WTC11 (cell line): ENCODE data around the gene EMILIN3. TPM values are rescaled to one million over a fixed set of nuclear protein-coding genes. Genes with fewer than 3 reads are reported as not detected.

Experiments
- ATAC-seq: fragments of 200-7000 bp; cut with Tn5 transposase; 2 replicates; pipeline ENCODE4 v1.10.0; 2021; ENCODE audit warnings: mild to moderate bottlenecking, moderate library complexity
- CTCF ChIA-PET: fragments of 300-600 bp; sonication (Branson Sonifier 250); formaldehyde crosslinking; loops from one replicate; lab custom pipeline; 2021; ENCODE audit warnings: antibody characterized with exemption; lab: Charles Lee
- POLR2A ChIA-PET: fragments of 350-600 bp; sonication (Branson Sonifier 250); formaldehyde crosslinking; loops from one replicate; lab custom pipeline; 2021; ENCODE audit warnings: antibody characterized with exemption; lab: Charles Lee
- DNase-seq: peaks from one replicate; pipeline ENCODE4 v3.0.0; 2021; ENCODE audit warnings: low spot score
- H3K27ac Mint-ChIP-seq: 2 replicates; pipeline ENCODE4 v1.8.0; 2021; ENCODE audit warnings: mixed read lengths
- H3K27me3 Mint-ChIP-seq: 2 replicates; pipeline ENCODE4 v1.8.0; 2021; ENCODE audit warnings: low read depth, mild to moderate bottlenecking, moderate library complexity, mixed read lengths
- H3K36me3 Mint-ChIP-seq: 2 replicates; pipeline ENCODE4 v1.8.0; 2021; ENCODE audit warnings: mixed read lengths
- H3K4me1 Mint-ChIP-seq: 2 replicates; pipeline ENCODE4 v1.8.0; 2022; ENCODE audit warnings: mixed read lengths
- H3K4me3 Mint-ChIP-seq: 2 replicates; pipeline ENCODE4 v1.8.0; 2021; ENCODE audit warnings: mild to moderate bottlenecking, moderate library complexity, mixed read lengths
- H3K9me3 Mint-ChIP-seq: 2 replicates; pipeline ENCODE4 v1.8.0; 2021; ENCODE audit warnings: mixed read lengths
- ATF1 ChIP-seq: sonication (generic); formaldehyde crosslinking; IDR thresholded peaks from 2 replicates; pipeline ENCODE4 v1.8.1; 2023; ENCODE audit warnings: mild to moderate bottlenecking, moderate library complexity, missing genetic modification reagents
- ESRRA ChIP-seq: sonication (generic); formaldehyde crosslinking; IDR thresholded peaks from 2 replicates; pipeline ENCODE4 v1.8.1; 2022; ENCODE audit warnings: mild to moderate bottlenecking, missing genetic modification reagents, borderline replicate concordance
- FOXJ3 ChIP-seq: sonication (generic); formaldehyde crosslinking; IDR thresholded peaks from 2 replicates; pipeline ENCODE4 v1.9.0; 2021; ENCODE audit warnings: missing genetic modification reagents, mild to moderate bottlenecking, borderline replicate concordance
- GABPB1 ChIP-seq: sonication (generic); formaldehyde crosslinking; IDR thresholded peaks from 2 replicates; pipeline ENCODE4 v1.8.1; 2023; ENCODE audit warnings: mild to moderate bottlenecking, missing genetic modification reagents
- JAZF1 ChIP-seq: fragments of 250-450 bp; sonication (Bioruptor Pico); IDR thresholded peaks from 2 replicates; pipeline ENCODE4 v1.9.0; 2021; ENCODE audit warnings: moderate library complexity, mild to moderate bottlenecking, inconsistent platforms
- NR3C1 ChIP-seq: sonication (generic); formaldehyde crosslinking; conservative IDR thresholded peaks from 2 replicates; pipeline ENCODE4 v1.8.1; 2023; ENCODE audit warnings: low read depth, mild to moderate bottlenecking, missing genetic modification reagents
- TEAD4 ChIP-seq: sonication (generic); formaldehyde crosslinking; IDR thresholded peaks from 2 replicates; pipeline ENCODE4 v1.8.0; 2022; ENCODE audit warnings: mild to moderate bottlenecking, missing genetic modification reagents
- ZNF219 ChIP-seq: sonication (generic); formaldehyde crosslinking; IDR thresholded peaks from 2 replicates; pipeline ENCODE4 v1.8.0; 2023; ENCODE audit warnings: missing genetic modification reagents, mild to moderate bottlenecking, borderline replicate concordance
- ZNF423 ChIP-seq: fragments of 250-450 bp; sonication (Bioruptor Pico); IDR thresholded peaks from 2 replicates; pipeline ENCODE4 v2.1.2; 2022; ENCODE audit warnings: mild to moderate bottlenecking, moderate library complexity
- total RNA-seq: library from RNA; stranded (reverse); gene quantifications from 3 replicates; pipeline ENCODE4 v1.2.3, GENCODE V29; 2021
- TF ChIP-seq, protein P1 (sequence below): sonication (generic); formaldehyde crosslinking; IDR thresholded peaks from 2 replicates; pipeline ENCODE4 v1.8.0; 2022; ENCODE audit warnings: mild to moderate bottlenecking, missing genetic modification reagents
- TF ChIP-seq, protein P2 (sequence below): fragments of 250-450 bp; sonication (Bioruptor Pico); conservative IDR thresholded peaks from 2 replicates; pipeline ENCODE4 v1.9.0; 2021; ENCODE audit warnings: mild to moderate bottlenecking
- TF ChIP-seq, protein P3 (sequence below): fragments of 250-450 bp; sonication (Bioruptor Pico); IDR thresholded peaks from 2 replicates; pipeline ENCODE4 v2.1.2; 2022; ENCODE audit warnings: mild to moderate bottlenecking, moderate library complexity
- TF ChIP-seq, protein P4 (sequence below): sonication (generic); formaldehyde crosslinking; IDR thresholded peaks from 2 replicates; pipeline ENCODE4 v1.8.0; 2022; ENCODE audit warnings: missing genetic modification reagents
- TF ChIP-seq, protein P5 (sequence below): sonication (generic); formaldehyde crosslinking; conservative IDR thresholded peaks from 2 replicates; pipeline ENCODE4 v1.8.1; 2023; ENCODE audit warnings: mild to moderate bottlenecking, low read depth, missing genetic modification reagents, moderate library complexity
- TF ChIP-seq, protein P6 (sequence below): sonication (generic); formaldehyde crosslinking; IDR thresholded peaks from 2 replicates; pipeline ENCODE4 v1.8.1; 2022; ENCODE audit warnings: mild to moderate bottlenecking, moderate library complexity, missing genetic modification reagents

EMILIN3 gene
- total RNA-seq, 1 experiment from 2014 or later, result 5.5 TPM

DNA sequence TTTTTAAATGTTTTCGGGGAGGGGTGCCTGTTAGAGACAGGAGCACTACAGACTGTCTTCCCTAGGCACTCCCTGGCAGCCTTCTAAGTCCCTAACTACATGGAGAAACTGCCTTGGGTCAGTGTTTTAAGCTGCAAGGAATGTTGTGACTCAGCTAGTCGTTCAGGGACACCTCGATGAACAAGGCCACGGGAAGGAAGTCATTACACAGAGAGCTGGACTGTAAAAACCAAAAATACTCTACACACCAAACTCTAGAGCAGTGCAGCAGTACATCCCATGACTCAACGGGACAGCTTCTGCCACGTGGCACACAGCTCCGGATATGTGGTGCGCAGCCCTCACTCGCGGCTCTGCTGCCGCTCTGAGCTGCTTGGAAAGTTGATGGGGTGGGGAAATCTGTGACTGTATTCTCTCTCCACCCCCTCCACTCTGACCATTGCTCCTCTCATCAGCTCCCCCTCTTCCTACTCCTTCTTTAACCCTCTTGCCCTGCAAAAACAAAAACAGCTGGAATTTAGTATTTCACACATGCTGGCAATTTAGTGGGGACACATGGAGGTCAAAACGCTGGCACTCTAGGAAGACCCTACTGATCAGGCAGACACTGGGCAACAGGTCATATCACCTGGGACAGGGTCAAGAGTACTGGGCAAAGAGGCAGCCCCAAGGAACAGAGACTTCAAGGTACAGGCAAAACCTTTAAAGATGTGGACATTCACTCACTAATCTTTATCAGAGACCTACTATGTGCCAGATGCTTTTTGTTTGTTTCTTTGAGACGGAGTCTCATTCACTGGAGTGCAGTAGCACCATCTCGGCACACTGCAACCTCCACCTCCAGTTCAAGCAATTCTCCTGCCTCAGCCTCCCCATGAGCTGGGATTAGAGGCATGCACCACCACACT lies 36.9 kb downstream of the EMILIN3 start:
- Mint-ChIP-seq H3K9me3 (no peaks in the 10 kb centered on the region), H3K27ac (no peak overlapping the region), H3K36me3 (no peaks in the 10 kb centered on the region), H3K4me3 (no peak overlapping the region)
- DNase-seq (no peak), ATAC-seq (no peak)
- CTCF ChIA-PET, result interaction anchor here (1.1 to 1.2 kb wide), 2 partner anchors 11 to 157 kb away, joined by 3 to 4 read pairs; partner anchors contain the start of gene LPIN3
- TF ChIP-seq, protein P1, sequence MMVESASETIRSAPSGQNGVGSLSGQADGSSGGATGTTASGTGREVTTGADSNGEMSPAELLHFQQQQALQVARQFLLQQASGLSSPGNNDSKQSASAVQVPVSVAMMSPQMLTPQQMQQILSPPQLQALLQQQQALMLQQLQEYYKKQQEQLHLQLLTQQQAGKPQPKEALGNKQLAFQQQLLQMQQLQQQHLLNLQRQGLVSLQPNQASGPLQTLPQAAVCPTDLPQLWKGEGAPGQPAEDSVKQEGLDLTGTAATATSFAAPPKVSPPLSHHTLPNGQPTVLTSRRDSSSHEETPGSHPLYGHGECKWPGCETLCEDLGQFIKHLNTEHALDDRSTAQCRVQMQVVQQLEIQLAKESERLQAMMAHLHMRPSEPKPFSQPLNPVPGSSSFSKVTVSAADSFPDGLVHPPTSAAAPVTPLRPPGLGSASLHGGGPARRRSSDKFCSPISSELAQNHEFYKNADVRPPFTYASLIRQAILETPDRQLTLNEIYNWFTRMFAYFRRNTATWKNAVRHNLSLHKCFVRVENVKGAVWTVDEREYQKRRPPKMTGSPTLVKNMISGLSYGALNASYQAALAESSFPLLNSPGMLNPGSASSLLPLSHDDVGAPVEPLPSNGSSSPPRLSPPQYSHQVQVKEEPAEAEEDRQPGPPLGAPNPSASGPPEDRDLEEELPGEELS (CRISPR knock-in tag), result no peak
- TF ChIP-seq ZNF219 (CRISPR knock-in tag), result no peak
- no peak for TF ChIP-seq FOXJ3
- 0 out of 2 replicates have a peak, but pooled peaks have one; percentile 34 for TF ChIP-seq GABPB1 (CRISPR knock-in tag)
- TF ChIP-seq TEAD4 (CRISPR knock-in tag), result no peak
- TF ChIP-seq ZNF423 (CRISPR knock-in tag), result no peak
- TF ChIP-seq, all 79 proteins: peak for 1
- POLR2A ChIA-PET, result no interaction called here
- Mint-ChIP-seq H3K27me3 (no peaks in the 10 kb centered on the region), H3K4me1 (no peaks in the 10 kb centered on the region)

DNA sequence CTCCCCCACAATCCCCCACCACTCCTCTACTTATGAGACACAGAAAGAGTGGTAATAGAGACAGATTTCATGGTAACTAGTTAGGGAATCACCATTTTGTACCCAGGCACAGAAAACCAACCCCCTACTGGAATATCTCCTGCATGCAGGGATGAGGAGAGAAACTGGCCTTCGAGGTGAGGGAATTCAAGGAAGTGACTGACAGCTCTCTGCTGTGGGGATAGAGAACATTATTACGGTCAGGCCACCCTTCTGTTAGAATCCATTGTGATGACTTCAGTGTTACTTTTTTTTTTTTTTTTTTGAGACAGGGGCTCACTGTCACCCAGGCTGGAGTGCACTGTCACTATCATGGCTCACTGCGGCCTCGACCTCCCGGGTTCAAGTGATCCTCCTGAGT lies 39.4 kb downstream of the EMILIN3 start:
- CTCF ChIA-PET, result interaction anchor here (1.2 to 1.8 kb wide), 4 partner anchors 9 to 154 kb away, joined by 4 to 6 read pairs (median 4); partner anchors contain the start of genes LPIN3 and ZHX3
- Mint-ChIP-seq H3K27me3 (no peaks in the 10 kb centered on the region), H3K4me1 (no peaks in the 10 kb centered on the region), H3K27ac (no peak overlapping the region), H3K9me3 (no peaks in the 10 kb centered on the region), H3K4me3 (no peak overlapping the region), H3K36me3 (no peaks in the 10 kb centered on the region)
- DNase-seq (no peak), ATAC-seq (no peak)
- POLR2A ChIA-PET, result interaction anchor here (0.6 to 0.7 kb wide), 3 partner anchors 10 to 1433 kb away, joined by 3 to 6 read pairs (median 5); no protein-coding TSS in a partner anchor
- no peak for TF ChIP-seq ATF1
- TF ChIP-seq, protein P2, sequence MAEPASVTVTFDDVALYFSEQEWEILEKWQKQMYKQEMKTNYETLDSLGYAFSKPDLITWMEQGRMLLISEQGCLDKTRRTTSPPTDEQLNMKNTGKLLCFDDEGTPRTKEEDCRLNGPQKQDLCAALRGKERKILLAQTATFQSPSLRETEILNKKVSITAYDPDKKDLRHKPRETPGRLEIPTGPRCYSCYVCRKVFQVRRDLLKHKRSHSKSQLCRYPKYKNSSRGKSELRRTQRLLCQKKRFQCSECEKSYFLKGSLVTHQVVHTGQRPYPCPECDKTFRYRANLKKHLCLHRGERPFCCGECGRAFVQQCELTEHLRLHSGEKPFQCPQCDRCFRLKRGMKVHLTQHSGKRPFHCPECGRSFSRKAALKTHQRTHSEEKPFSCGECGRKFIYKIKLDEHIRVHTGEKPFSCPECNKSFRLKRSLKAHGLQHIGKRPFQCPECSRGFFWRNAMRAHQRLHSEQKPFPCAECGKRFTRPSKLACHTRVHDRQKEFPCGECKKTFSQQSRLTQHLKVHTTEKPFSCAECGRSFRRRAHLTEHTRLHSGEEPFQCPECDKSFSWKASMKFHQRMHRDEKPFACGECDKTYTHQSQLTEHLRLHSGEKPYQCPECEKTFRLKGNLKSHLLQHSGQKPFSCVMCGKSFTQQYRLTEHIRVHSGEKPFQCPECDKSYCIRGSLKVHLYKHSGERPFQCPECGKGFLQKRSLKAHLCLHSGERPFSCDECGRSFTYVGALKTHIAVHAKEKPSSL, result no peak
- TF ChIP-seq NR3C1, result no peak
- TF ChIP-seq ESRRA (CRISPR knock-in tag), result no peak
- TF ChIP-seq, protein P3, sequence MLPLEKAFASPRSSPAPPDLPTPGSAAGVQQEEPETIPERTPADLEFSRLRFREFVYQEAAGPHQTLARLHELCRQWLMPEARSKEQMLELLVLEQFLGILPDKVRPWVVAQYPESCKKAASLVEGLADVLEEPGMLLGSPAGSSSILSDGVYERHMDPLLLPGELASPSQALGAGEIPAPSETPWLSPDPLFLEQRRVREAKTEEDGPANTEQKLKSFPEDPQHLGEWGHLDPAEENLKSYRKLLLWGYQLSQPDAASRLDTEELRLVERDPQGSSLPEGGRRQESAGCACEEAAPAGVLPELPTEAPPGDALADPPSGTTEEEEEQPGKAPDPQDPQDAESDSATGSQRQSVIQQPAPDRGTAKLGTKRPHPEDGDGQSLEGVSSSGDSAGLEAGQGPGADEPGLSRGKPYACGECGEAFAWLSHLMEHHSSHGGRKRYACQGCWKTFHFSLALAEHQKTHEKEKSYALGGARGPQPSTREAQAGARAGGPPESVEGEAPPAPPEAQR, result no peak

DNA sequence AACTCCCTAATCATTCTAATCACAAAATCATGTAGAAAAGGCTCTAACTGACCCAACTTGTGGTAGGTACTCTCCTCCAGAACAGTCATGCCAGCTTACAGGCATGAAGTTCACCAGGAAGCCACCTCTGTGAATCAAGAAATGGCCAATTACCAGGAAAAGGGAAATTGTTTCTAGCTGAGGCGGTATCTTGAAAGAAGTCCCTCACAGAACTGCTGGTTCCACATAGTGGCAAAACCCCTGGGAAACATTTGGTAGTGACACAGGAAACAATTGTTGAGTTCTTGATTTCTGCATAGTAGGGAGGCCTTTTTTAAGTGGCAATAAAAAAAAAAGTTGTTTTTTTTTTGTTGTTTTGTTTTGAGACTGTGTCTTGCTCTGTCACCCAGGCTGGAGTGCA lies 45.6 kb downstream of the EMILIN3 start:
- ChIA-PET CTCF (interaction anchor here (1.0 kb wide), 1 partner anchor 148 kb away, joined by 3 read pairs; no protein-coding TSS in a partner anchor), POLR2A (no interaction called here)
- H3K36me3 Mint-ChIP-seq, result no peaks in the 10 kb centered on the region
- H3K4me1 Mint-ChIP-seq, result peaks cover 15% of the 10 kb centered on the region
- ATAC-seq (no peak), DNase-seq (no peak)
- H3K27ac Mint-ChIP-seq, result no peak overlapping the region
- H3K9me3 Mint-ChIP-seq, result no peaks in the 10 kb centered on the region
- peaks cover 24% of the 10 kb centered on the region for H3K27me3 Mint-ChIP-seq
- no peak overlapping the region for H3K4me3 Mint-ChIP-seq
- TF ChIP-seq JAZF1 (CRISPR knock-in tag) (no peak), ZNF219 (CRISPR knock-in tag) (no peak)
- TF ChIP-seq, protein P4, sequence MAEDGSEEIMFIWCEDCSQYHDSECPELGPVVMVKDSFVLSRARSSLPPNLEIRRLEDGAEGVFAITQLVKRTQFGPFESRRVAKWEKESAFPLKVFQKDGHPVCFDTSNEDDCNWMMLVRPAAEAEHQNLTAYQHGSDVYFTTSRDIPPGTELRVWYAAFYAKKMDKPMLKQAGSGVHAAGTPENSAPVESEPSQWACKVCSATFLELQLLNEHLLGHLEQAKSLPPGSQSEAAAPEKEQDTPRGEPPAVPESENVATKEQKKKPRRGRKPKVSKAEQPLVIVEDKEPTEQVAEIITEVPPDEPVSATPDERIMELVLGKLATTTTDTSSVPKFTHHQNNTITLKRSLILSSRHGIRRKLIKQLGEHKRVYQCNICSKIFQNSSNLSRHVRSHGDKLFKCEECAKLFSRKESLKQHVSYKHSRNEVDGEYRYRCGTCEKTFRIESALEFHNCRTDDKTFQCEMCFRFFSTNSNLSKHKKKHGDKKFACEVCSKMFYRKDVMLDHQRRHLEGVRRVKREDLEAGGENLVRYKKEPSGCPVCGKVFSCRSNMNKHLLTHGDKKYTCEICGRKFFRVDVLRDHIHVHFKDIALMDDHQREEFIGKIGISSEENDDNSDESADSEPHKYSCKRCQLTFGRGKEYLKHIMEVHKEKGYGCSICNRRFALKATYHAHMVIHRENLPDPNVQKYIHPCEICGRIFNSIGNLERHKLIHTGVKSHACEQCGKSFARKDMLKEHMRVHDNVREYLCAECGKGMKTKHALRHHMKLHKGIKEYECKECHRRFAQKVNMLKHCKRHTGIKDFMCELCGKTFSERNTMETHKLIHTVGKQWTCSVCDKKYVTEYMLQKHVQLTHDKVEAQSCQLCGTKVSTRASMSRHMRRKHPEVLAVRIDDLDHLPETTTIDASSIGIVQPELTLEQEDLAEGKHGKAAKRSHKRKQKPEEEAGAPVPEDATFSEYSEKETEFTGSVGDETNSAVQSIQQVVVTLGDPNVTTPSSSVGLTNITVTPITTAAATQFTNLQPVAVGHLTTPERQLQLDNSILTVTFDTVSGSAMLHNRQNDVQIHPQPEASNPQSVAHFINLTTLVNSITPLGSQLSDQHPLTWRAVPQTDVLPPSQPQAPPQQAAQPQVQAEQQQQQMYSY (CRISPR knock-in tag), result no peak
- TF ChIP-seq, protein P5, sequence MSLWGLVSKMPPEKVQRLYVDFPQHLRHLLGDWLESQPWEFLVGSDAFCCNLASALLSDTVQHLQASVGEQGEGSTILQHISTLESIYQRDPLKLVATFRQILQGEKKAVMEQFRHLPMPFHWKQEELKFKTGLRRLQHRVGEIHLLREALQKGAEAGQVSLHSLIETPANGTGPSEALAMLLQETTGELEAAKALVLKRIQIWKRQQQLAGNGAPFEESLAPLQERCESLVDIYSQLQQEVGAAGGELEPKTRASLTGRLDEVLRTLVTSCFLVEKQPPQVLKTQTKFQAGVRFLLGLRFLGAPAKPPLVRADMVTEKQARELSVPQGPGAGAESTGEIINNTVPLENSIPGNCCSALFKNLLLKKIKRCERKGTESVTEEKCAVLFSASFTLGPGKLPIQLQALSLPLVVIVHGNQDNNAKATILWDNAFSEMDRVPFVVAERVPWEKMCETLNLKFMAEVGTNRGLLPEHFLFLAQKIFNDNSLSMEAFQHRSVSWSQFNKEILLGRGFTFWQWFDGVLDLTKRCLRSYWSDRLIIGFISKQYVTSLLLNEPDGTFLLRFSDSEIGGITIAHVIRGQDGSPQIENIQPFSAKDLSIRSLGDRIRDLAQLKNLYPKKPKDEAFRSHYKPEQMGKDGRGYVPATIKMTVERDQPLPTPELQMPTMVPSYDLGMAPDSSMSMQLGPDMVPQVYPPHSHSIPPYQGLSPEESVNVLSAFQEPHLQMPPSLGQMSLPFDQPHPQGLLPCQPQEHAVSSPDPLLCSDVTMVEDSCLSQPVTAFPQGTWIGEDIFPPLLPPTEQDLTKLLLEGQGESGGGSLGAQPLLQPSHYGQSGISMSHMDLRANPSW (CRISPR knock-in tag), result no peak
- TF ChIP-seq, protein P6, sequence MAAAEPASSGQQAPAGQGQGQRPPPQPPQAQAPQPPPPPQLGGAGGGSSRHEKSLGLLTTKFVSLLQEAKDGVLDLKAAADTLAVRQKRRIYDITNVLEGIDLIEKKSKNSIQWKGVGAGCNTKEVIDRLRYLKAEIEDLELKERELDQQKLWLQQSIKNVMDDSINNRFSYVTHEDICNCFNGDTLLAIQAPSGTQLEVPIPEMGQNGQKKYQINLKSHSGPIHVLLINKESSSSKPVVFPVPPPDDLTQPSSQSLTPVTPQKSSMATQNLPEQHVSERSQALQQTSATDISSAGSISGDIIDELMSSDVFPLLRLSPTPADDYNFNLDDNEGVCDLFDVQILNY (CRISPR knock-in tag), result no peak
